Central memory CD4-positive, alpha-beta T cell (primary cell): ENCODE data around the gene GHRH.

ENCODE experiments used
- DNase-seq: peaks from one replicate; pipeline ENCODE4 v3.0.0; 2022

Gene GHRH

DNA sequence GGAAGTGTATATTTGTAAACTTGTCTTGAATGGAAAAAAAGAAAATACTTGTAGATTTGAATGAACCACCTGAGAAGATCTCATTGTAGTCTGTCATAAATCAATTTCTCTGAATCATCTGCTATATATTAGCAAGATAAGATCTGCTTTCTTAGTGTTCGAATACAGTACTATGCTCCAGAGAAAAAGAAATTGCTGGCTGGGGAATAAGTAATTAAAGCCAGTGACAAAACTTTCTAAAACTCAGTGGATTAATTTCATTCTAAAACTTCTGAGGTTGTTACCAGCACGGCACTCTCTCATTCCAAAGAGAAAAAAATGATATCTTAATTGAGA, 59.8 kb downstream of the GHRH start:
- no peak for DNase-seq
